ENCODE data around the gene APEH.
"Not testable (repeated sequence)": the region's sequence is repeated elsewhere in the genome, so short reads cannot be mapped to it uniquely, and the experiment has no call there.

The APEH gene

DNA sequence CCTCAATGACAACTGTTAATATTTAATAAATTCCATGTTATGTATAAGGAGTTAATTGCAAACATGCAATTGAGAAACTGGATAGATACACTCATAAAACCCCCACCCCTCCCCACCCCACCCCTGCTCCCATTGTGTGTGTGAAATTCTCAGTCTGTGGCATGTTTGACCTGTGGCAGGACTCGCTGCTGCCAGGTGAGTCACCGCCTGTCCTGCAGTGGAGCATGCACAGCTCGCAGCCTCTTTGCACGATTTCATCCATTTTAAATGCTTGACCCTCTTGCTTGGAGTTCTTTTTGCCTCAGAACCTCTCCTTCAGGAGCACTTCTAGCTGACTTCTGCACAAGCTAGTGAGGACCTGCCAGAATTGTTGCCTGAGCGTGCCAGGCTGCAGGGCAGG, 5.3 kb upstream of the APEH start:
- no peak for DNase-seq (ENCODE audit: low read depth in 2 of 2)

DNA sequence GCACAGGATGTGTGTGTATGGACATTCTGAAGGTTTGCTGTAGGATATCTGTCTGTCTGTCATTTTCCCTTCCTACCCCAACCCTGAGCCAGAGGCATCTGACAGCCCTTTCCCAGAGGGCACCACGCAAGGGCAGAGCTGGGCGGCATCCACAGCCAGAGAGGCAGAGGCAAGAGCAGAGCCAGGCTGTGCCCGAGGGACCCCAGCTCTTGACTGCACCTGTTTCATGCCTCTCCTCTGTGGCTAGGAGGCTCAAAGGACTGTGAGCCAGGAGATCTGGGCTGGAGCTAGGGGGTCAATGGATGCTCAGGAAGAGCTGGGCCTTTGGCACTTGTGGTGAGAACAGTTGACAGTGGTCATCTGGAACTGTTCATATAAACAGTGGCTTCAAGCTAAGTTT, 4.8 kb upstream of the APEH start:
- no peak for DNase-seq (ENCODE audit: low read depth in 2 of 2)

DNA sequence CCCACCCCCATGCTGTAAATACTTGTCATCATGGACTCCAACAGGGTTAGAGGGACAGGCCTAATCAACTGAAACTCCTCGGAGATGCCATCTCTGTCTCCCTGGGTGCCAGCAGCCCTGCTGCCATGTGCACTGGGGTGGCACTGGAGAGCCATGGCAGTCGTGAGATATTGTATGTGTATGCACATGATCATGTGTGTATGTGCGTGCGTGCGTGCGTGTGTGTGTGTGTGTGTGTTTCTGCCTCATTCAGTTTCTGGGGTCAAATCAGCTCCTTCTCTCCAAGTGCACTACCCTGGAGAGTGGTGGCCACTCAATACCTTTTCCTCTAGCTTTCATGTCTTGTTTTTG, 3.2 kb upstream of the APEH start:
- no peak for DNase-seq (ENCODE audit: low read depth in 2 of 2)

DNA sequence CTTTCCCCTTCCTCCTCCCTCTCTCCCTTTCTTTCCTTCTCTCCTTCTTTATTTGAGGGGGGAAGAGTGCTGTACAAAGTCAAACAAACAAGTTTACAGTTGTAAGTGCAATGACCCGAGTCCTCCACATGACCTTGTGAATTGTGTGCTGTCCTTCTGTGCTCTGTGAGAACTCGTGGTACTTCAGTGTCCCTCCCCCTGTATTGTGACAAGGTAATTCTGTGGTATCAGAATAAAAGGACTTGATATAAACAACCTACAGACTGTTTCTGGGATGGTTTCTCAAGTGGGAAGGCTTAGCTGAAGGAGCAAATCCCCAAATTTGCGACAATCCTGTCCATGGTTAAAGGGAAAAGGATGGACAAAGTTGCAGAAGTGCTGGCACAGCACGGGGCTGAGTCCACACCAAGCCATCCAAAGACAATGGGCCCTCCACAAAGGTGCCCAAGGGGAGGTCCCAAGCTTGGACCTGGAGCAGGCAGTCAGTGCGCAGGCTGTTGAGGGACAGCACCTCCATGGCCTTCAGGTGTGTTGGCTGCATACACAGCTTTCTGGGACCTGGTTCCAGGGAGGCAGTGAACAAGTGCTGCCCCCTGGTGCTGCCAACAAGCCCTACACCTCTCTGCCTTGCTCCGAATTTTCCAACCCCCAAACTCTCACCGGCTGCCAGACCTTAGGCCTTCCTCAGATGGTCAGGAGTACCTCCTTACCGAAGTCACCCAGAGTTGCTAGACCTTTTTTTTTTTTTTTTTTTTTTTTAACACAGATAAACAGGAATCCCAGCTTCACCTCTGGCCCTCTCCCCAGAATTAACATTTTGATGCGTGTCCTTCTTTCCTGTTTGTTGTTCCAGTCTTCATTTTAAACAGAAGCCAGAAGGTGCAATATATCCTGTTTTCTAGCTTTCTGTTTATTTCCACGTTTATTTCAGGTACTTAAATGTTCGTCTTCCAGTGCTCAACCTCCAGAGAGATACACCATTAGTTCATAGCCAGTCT, 2.6 kb upstream of the APEH start:
- peak; percentile 47 to 54 for DNase-seq (ENCODE audit: low read depth in 2 of 2)

DNA sequence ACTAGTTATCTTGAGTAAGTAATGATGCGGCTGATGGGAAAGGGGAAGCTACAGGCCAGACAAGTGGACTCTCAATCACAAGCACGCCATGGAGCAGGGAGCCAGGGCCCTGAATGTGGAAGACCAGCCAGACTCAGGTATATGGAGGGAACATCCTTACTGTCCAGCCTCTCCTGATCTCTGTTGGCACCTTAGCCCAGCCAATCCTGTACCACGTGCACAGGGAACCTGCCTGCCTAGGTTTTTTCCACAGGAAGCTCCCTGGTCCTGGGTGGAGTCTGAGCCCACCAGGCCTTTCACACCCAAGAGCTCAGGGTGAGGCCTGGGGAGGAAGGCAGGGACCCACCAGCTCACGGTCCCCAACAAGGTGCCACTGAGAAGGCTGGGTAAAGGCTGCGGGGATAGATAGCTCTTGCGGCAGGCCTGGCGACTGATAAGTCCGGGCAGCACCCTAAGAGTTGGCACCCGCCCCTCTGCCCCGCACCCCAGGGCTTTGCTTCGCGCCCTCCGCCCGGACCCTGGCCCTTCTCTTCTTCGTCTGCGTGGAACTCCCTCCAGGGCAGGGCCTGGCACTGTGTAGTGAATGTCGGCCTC, 933 bp upstream of the APEH start:
- DNase-seq (ENCODE audit: low read depth in 2 of 2), result no peak

GRCh38 chr3:49674497-49674983, 389 bp downstream of the APEH start:
- DNase-seq (ENCODE audit: low read depth in 2 of 2), result no peak

GRCh38 chr3:49675912-49676311, 1.8 kb downstream of the APEH start:
- no peak for DNase-seq (ENCODE audit: low read depth in 2 of 2)

GRCh38 chr3:49680493-49681231, 6.5 kb downstream of the APEH start:
- no peak for DNase-seq (ENCODE audit: low read depth in 2 of 2)

DNA sequence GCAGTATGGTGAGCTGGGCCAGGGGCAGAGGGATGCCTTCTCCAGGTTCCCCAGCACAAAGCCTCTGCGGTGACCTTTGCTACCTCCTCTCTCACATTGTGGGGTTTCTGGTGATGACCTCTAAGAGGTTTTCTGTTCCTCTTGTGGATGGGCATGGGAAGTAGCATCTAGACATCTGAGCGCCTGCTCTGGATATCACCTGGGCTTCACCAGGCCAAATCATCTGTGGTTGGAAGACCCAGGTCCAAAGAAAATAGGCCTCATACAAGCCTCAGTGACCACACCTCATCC, 7.0 kb downstream of the APEH start:
- DNase-seq (ENCODE audit: low read depth in 2 of 2), result no peak

- DNase-seq (ENCODE audit: low read depth in 2 of 2), result no peak
These were observed 7.4 kb downstream of the APEH start for GRCh38 chr3:49681543-49681942.

DNA sequence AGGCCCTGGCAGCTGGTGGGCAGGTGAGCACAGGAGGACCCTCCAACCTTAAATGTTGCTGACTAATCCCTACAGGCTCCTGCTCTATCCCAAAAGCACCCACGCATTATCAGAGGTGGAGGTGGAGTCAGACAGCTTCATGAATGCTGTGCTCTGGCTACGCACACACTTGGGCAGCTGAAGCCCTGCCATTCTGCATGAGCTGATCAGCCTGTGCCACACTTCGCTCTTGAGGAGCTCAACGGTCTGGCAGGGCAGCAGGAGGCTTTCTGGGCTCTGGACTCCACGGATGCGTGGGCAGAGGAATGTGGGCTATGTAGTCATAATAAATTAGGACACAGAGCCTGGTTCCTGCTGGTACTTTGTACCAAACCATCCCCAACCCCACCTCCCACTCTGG, 9.0 kb downstream of the APEH start:
- DNase-seq (ENCODE audit: low read depth in 2 of 2), result no peak

DNA sequence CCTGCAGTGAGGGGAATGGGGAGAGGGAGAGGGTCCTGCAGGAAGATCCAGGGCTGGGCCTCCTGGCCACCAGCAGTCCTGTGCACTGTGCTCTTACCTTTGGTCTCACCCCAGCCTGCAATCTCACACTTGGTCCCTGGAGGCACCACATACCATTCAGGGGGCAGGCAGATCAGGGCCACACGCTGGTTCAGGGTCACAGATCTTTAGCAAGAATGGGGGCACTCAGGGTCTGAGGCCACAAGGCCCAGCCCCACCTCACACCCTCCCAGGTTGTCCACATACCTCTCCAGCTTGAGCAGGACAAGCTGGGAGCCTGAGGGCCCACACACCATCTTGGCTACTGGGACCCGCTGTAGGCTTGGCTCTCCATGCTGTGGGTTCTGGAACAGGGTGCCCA, 10.3 kb downstream of the APEH start:
- not testable (repeated sequence) for DNase-seq (ENCODE audit: low read depth in 2 of 2)

GRCh38 chr3:49685103-49685502, 11.0 kb downstream of the APEH start:
- not testable (repeated sequence) for DNase-seq (ENCODE audit: low read depth in 2 of 2)

- not testable (repeated sequence) for DNase-seq (ENCODE audit: low read depth in 2 of 2)
These were observed 11.7 kb downstream of the APEH start for GRCh38 chr3:49685846-49686245.

DNA sequence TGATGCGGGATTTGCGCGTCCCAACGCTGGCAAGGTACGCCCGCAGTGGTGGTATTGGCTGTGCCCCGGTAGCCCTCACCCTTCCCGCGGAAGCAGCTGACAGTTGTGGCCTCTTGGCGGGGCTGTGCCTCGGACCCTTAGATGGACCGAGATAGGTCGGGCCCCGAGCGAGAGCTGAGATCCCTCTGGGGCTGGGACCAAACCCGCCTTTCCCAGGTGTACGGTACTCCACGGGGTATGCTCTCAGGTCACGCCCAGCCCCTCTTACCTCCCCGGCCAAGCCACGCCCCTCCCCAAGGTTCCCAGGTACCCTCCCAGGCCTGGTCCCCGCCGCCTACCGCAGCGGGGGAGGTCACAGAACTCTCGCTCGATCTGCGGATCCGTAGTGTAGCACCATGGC, 12.2 kb downstream of the APEH start:
- DNase-seq (ENCODE audit: low read depth in 2 of 2), result not testable (repeated sequence)

GRCh38 chr3:49686769-49687423, 12.7 kb downstream of the APEH start:
- not testable (repeated sequence) for DNase-seq (ENCODE audit: low read depth in 2 of 2)

DNA sequence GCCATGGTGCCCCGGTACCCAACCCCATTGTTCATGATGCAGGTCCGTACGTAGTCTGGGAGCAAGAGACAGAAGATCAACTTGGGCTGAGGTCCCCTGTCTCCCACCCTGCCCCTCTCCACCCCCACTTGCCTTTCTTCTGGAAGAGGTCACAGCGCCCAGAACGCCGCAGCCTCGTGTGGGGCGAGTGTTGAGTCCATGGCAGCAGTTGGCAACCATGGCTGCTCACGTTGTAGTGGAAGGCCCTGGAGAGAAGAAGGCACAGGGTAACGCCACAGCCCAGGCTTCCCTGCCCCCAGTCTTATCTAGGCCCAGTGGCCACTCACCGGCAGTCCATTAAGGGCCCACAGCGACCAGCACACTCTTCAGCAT, 13.3 kb downstream of the APEH start:
- DNase-seq (ENCODE audit: low read depth in 2 of 2), result not testable (repeated sequence)

DNA sequence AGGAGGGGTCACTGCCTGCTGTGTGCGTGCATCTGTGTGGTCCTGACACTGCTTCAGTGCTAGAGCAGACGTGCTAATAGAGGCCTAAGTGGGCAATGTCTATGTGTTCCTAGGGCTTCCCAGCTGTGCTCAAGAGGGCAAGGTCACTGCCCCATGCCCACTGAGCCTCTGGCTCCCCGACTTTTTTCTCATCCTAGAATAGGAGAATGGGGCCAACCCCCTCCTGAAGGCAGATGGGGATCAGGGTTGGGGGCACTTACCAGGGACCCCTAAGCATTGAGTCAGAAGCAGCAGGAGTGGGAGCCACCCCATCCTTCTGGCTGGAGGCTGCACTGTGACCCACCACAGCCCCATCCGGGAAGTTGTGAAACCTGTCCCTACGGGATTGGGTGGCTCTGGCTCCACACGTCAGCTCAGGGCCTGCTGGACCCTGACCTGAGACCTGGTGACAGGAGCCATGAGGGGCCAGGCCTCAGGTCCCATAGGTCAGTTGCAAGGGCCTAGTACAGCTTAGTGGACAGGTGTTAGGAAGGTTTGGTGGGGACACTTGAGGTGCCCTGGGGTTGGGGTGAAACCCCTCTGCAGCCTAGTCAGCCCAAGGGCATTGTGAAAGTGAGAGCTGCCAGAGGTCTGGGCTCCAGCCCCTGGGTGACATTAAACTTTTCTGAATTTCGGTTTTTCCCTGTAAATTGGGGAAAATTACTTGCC, 14.3 kb downstream of the APEH start:
- DNase-seq (ENCODE audit: low read depth in 2 of 2), result not testable (repeated sequence)

GRCh38 chr3:49689046-49689907, 15.1 kb downstream of the APEH start, which contains the start of the genes MST1 and RNF123:
Gene MST1, minus strand, starts transcription at chr3:49689474. Its CDS starts 783 bp downstream, at chr3:49688691.
Gene RNF123, plus strand, starts transcription at chr3:49689557. Its CDS starts 1,609 bp downstream, at chr3:49691166.
- peak; percentile 81 to 85 for DNase-seq (ENCODE audit: low read depth in 2 of 2)

Measured in stimulated activated CD8-positive, alpha-beta memory T cell treated with anti-CD3 and anti-CD28 coated beads, Interleukin-2, amount 100 ng/mL, for 1 hour (primary cell).